Spleen (tissue), 13 donors: Measurements from ENCODE around the gene COL9A3. TPM values are rescaled to one million over a fixed set of nuclear protein-coding genes. Genes with fewer than 3 reads are reported as not detected.
A peak's percentile ranks its signal among the peaks of the same experiment; 100 is the strongest.

Experiments
- DNase-seq: peaks from one replicate; pipeline ENCODE4 v3.0.0-alpha.2; 2020
- H3K27ac ChIP-seq, 8 donors: fragments of 200-600 bp; sonication (generic) in 7 of 8; 1 replicate in 4 of 8; 2 replicates in 4 of 8; pipeline versions ENCODE4 v1.5.0 to v1.8.0; 2016 to 2021; ENCODE audit warnings: inconsistent platforms in 4 of 8, mild to moderate bottlenecking in 4 of 8, moderate library complexity in 1 of 8
- H3K27me3 ChIP-seq, 7 donors: fragments of 200-600 bp; sonication (generic) in 6 of 7; replicated peaks in 1 of 7; 1 replicate in 4 of 7; 2 replicates in 3 of 7; pipeline versions ENCODE4 v1.5.0 to v1.8.0; 2016 to 2021; ENCODE audit warnings: inconsistent platforms in 3 of 7, mild to moderate bottlenecking in 1 of 7
- H3K36me3 ChIP-seq, 6 donors: fragments of 200-600 bp; sonication (generic) in 5 of 6; 1 replicate in 4 of 6; 2 replicates in 2 of 6; pipeline versions ENCODE4 v1.5.0 to v1.8.0; 2016 to 2021; ENCODE audit warnings: inconsistent platforms in 2 of 6
- H3K4me1 ChIP-seq, 6 donors: fragments of 200-600 bp; sonication (generic) in 5 of 6; 1 replicate in 3 of 6; 2 replicates in 3 of 6; pipeline versions ENCODE4 v1.5.0 to v1.8.0; 2016 to 2021; ENCODE audit warnings: inconsistent platforms in 3 of 6
- H3K4me3 ChIP-seq, 8 donors: fragments of 200-600 bp; sonication (generic) in 7 of 8; 1 replicate in 4 of 8; 2 replicates in 4 of 8; pipeline versions ENCODE4 v1.5.0 to v1.8.0; 2016 to 2021; ENCODE audit warnings: inconsistent platforms in 4 of 8, mild to moderate bottlenecking in 4 of 8, moderate library complexity in 2 of 8
- H3K9me3 ChIP-seq, 8 donors: fragments of 200-600 bp; sonication (generic) in 7 of 8; 1 replicate in 4 of 8; 2 replicates in 4 of 8; pipeline versions ENCODE4 v1.5.0 to v1.8.0; 2016 to 2021; ENCODE audit warnings: inconsistent platforms in 4 of 8
- POLR2A ChIP-seq, 3 donors: fragments of 450-650 bp; IDR thresholded peaks; one replicate each; pipeline ENCODE4 v1.5.1; 2017; ENCODE audit warnings: antibody characterized with exemption in 3 of 3, mild to moderate bottlenecking in 1 of 3
- POLR2AphosphoS5 ChIP-seq, 3 donors: sonication (generic); formaldehyde crosslinking; IDR thresholded peaks; one replicate each; pipeline ENCODE4 v1.5.1; 2017; ENCODE audit warnings: antibody characterized with exemption in 3 of 3
- WGBS, 5 donors: extraction: QIAGEN DNeasy Blood & Tissue Kit in 3 of 5; methylation state at CpG; one replicate each; pipeline versions ENCODE4 v1.1.5 to v1.1.7; 2013 to 2018; 5-methylcytosine and 5-hydroxymethylcytosine counted together
- intact Hi-C: fragments of 100-400 bp; cut with DNase I; formaldehyde crosslinking; loops from one replicate; pipeline ENCODE4 v1.15.0; 2023; ENCODE audit warnings: low total_unique reads
- long read RNA-seq, 2 donors: transcript quantifications; one replicate each; lab custom pipeline, GENCODE V29; 2026
- polyA plus RNA-seq, 3 donors: library from polyadenylated mRNA; stranded (reverse); fragments of 200-250 nt; gene quantifications; one replicate each; pipeline ENCODE4 v1.2.1, GENCODE V29; 2013
- total RNA-seq, 7 donors: library from RNA; depleted of rRNA in 3 of 7; stranded (reverse); fragments of >200 nt in 3 of 7; fragmentation: NEBNext Ultra II Directional in 4 of 7; extraction: Animal tissue kit (Norgen Biotek cat#: 25700) in 4 of 7; gene quantifications; one replicate each; pipeline versions ENCODE4 v1.1.0 to v1.2.1, GENCODE V29; 2016 to 2021
- TF ChIP-seq, protein P1 (sequence below), 11 experiments: fragments of 200-600 bp in 7 of 11; fragments of 450-650 bp in 4 of 11; sonication (generic) in 4 of 11; IDR thresholded peaks in 8 of 11; conservative IDR thresholded peaks in 3 of 11; 1 replicate in 7 of 11; 2 replicates in 4 of 11; pipeline versions ENCODE4 v1.4.0 to v1.8.0; 2016 to 2021; ENCODE audit warnings: antibody characterized with exemption in 11 of 11, inconsistent platforms in 4 of 11, mild to moderate bottlenecking in 1 of 11
- donor health status: healthy with polysubstance abuse.
- donor health status: DM: no; HTN: no; CAD: no; lungs with moderate emphysema.
- donor health status: DM: no; HTN: no; CAD: no.
- donor health status: Bipolar disorder and iron deficiency.
- donor health status: healthy.
- donor health status: DM: no; HTN: no; CAD: no.
- donor health status: DM: yes; HTN: yes; CAD: no.

The COL9A3 gene
- total RNA-seq (10 to 100 TPM in 3 of 7 donors, 1 to 10 TPM in 4; 1.2 to 16.7 (median 6.8) TPM), polyA plus RNA-seq (10 to 100 TPM; 10.9 to 14.7 (median 13.1) TPM)
- long read RNA-seq, donor 1, partial matches to known transcripts, result 0 of 1 reads
- long read RNA-seq, donor 1, other reads (novel, unspliced or antisense), result 0 of 1 reads
- long read RNA-seq, donor 2, partial matches to known transcripts, result 0 of 3 reads
- long read RNA-seq, donor 2, other reads (novel, unspliced or antisense), result 0 of 3 reads

DNA sequence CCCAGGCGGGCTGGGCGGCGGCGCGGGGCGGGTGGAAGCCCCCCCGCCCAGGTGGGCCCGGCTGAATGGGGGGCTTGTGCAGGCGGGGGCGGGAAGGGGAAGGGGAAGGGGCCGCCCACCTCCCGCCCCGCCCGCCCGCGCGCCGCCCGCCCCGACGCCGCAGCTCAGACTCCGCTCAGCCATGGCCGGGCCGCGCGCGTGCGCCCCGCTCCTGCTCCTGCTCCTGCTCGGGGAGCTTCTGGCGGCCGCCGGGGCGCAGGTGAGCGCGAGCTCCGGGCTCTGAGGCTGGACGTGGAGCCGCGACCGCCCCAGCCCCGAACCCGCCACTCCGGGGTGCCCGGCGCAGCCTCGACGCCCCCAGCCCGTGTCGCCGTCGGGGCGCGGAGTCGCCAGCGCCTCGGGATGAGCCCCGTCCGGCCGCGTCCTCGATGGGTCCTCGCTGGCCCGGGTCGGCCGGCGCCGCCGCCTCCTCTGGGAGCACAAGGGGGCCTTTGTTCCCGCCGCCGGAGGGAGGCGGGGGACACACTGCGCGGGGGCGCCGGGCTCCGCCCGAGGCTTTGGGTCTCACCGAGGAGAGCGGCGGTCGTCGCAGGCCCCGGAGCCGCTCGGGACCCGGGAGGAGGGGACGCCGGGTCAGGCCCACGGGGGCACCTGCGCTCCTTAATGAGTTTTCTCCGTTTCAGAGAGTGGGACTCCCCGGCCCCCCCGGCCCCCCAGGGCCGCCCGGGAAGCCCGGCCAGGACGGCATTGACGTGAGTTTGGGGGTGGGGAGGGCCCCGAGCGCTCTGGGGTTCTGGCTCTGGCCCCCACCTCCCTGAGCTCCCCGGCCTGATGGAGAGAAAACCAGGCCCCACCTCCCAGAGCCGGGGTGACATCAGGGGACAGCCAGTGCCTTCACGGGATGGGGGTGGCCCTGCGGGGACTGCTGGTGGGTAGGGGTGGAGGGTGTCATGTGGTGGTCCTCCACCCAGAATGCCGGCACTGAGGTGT is at the start of gene COL9A3:
TSS of gene COL9A3 (plus strand) at position 167 of the 990 bp plus-strand sequence. CDS start at position 182, 15 bp downstream.
- DNase-seq, result no peak
- peak within 1 kb of the TSS in 5 of 8 donors; percentile 4 to 59 (median 23) for H3K4me3 ChIP-seq
- H3K27me3 ChIP-seq, result peaks cover 7 to 79% (median 54%) of the 10 kb centered on the region in 7 donors
- 9 to 26% (median 16%) methylated on average over 29 to 108 of the region's 108 CpGs for WGBS, 5 donors
- H3K4me1 ChIP-seq, result peaks cover 9 to 58% (median 50%) of the 10 kb centered on the region in 6 donors
- H3K27ac ChIP-seq, result no peak within 1 kb of the TSS
- TF ChIP-seq POLR2A (IDR thresholded peaks at IDR 0.05) (no peak), POLR2AphosphoS5 (IDR thresholded peaks at IDR 0.05) (no peak)
- TF ChIP-seq, protein P1, sequence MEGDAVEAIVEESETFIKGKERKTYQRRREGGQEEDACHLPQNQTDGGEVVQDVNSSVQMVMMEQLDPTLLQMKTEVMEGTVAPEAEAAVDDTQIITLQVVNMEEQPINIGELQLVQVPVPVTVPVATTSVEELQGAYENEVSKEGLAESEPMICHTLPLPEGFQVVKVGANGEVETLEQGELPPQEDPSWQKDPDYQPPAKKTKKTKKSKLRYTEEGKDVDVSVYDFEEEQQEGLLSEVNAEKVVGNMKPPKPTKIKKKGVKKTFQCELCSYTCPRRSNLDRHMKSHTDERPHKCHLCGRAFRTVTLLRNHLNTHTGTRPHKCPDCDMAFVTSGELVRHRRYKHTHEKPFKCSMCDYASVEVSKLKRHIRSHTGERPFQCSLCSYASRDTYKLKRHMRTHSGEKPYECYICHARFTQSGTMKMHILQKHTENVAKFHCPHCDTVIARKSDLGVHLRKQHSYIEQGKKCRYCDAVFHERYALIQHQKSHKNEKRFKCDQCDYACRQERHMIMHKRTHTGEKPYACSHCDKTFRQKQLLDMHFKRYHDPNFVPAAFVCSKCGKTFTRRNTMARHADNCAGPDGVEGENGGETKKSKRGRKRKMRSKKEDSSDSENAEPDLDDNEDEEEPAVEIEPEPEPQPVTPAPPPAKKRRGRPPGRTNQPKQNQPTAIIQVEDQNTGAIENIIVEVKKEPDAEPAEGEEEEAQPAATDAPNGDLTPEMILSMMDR (IDR thresholded peaks at IDR 0.05 in 8 of 11, conservative IDR thresholded peaks at IDR 0.05 in 3 of 11), result no peak
- no peaks in the 10 kb centered on the region for H3K9me3 ChIP-seq
- H3K36me3 ChIP-seq, result peaks cover 0 to 22% (median 18%) of the 10 kb centered on the region in 6 donors
- intact Hi-C loops, result no loop called here

DNA sequence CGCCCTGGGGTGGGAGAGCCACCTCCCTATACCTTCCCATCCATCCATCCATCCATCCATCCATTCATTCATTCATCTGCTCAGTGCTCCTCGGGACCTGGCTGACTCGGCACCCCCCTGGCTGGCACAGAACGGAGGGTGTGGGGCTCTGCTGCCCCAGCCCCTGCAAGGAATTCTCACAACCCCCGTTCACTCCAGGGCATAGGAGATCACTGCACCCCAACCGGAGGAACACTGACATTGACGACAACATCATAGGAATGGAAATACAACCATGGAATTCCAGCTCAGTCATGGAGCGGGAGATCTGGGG is 48.7 kb upstream of the COL9A3 start:
- 81 to 94% (median 93%) methylated on average over 8 of the region's 8 CpGs for WGBS, 5 donors
- peak; percentile 27 for DNase-seq
- Histone ChIP-seq H3K36me3 (no peaks in the 10 kb centered on the region), H3K27me3 (peaks cover 0 to 61% (median 10%) of the 10 kb centered on the region in 7 donors), H3K4me1 (peaks cover 0 to 17% (median 15%) of the 10 kb centered on the region in 6 donors), H3K4me3 (no peak overlapping the region), H3K27ac (no peak overlapping the region), H3K9me3 (no peaks in the 10 kb centered on the region)
- TF ChIP-seq, protein P1 (IDR thresholded peaks at IDR 0.05 in 8 of 11, conservative IDR thresholded peaks at IDR 0.05 in 3 of 11), result no peak
- no peak for TF ChIP-seq POLR2A (IDR thresholded peaks at IDR 0.05)
- no peak for TF ChIP-seq POLR2AphosphoS5 (IDR thresholded peaks at IDR 0.05)
- intact Hi-C loops, result no loop called here

DNA sequence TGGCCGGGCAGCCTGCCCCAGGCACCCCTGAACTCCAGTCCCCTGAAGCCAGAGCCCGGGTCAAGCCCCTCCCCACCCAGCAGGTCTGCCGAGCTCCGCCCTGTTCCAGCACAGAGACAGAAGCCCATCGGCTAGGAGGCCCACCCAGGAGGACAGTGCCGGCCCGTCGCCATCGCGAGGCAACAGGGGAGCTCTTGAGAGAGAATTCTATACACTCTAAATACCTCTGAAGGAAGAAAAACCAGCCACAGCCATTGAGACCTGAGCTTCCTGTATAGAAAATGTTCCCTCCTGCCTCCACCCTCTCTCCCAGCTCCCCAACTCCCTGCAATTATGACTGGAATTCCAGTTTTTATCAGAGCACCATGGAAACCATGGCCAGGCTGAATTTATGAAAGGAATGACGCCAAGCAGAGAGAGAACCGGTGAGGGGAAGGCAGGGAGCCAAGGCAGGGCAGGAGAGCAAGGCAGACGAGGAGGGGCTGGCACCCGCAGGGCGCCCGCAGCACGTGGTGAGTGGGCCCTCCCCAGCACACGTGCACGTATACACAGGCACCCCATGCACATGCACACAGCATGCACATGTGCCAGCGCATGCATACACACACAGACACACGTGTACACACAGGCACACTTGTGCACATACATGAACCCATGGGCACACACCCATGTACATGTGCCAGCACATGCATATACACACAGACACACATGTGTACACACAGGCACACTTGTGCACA is 48.1 kb upstream of the COL9A3 start:
- TF ChIP-seq, protein P1 (IDR thresholded peaks at IDR 0.05 in 8 of 11, conservative IDR thresholded peaks at IDR 0.05 in 3 of 11), result no peak
- TF ChIP-seq POLR2AphosphoS5 (IDR thresholded peaks at IDR 0.05), result no peak
- TF ChIP-seq POLR2A (IDR thresholded peaks at IDR 0.05), result no peak
- Histone ChIP-seq H3K27me3 (peaks cover 0 to 55% (median 10%) of the 10 kb centered on the region in 7 donors), H3K4me3 (no peak overlapping the region), H3K36me3 (no peaks in the 10 kb centered on the region), H3K27ac (no peak overlapping the region), H3K9me3 (no peaks in the 10 kb centered on the region), H3K4me1 (peaks cover 0 to 22% (median 19%) of the 10 kb centered on the region in 6 donors)
- intact Hi-C loops, result no loop called here
- WGBS, 5 donors, result 66 to 85% (median 80%) methylated on average over 15 to 21 of the region's 21 CpGs
- peak; percentile 72 for DNase-seq
